HCEC 1CT (cell line): Measurements from ENCODE around the gene RAB31.
A peak's percentile ranks its signal among the peaks of the same experiment; 100 is the strongest.

Source experiments
- DNase-seq: peaks from one replicate; pipeline ENCODE4 v3.0.0-alpha.2; 2017

The RAB31 gene

DNA sequence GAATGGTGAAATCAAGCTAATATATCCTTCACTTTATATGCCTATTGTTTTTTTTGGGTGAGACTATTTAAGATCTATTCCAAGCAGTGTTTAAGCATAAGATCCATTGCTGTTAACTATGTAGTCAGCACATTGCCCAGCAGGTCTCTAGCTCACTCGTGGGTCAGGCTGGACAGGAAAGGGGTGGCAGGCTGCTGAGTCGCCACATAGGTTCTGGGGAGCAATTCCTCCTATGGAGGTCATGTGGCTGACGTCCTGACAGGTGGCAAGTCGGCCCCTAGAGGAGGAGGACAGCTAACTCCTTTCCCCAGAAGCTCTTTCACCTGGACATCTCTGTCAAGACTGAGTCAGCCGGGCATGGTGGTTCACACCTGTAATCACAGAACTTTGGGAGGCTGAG, 13.9 kb upstream of the RAB31 start:
- no peak for DNase-seq

DNA sequence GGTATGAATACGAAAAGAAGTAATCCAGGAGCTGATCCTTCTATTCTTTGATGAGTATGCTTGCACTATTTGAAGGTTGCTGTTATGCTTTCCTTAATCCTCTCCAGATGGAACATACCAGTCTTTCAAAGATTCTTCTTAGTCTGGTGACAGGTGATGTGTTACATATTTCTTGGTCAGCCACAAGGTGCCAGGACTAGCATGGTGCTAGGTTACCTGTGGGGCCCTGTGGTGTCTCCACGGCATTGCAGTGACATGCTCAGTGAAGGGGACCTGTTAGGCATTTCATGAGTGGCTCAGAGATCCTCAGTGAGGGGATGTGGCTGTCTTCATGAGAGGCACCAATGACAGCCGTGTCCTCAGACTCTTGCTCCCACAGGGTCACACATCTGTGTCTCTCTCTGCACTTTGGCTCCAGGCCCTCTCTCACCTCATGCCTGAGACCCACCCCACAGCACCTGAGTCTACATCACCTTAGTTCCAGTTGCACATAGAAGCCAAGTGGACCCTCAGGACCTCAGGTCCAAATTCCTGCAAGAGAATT, 13.1 kb upstream of the RAB31 start:
- DNase-seq, result no peak

DNA sequence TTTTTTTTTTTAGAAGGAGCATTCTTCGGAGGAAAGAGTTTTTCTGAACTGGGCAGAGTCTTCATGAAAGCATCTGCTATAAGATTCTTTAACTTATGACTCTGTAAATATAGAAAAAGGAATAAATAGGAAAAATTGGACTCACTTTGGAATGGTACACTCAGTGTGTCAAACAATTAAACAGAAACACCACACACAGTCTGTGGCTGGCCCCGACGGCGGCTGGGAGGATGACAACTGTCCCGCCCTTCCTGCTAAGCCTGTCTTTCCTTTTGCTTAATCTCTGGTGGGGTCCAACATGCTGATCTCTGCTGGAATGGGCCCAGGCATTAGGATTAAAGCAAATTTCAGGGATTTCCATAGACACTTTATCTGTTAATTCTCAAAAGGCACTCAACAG, 12.5 kb upstream of the RAB31 start:
- DNase-seq, result no peak

DNA sequence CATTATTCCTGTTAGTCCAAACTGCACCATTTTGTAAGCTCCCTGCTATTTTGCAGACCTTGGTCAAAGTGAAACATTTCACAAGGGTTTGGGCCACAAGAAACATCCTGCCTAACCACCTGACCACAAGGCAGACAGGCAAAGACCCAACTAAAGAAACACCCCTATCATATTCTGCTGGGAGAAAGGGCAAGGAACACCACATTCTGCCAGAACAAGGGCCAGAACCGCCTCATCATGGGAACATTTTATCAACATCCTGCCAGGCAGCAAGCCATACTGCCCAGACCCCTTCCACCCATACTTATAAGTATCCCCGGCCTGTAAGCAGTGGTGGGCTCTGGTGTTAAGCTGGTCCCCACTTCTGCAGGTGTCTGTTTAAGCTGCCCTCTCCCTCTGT, 12.0 kb upstream of the RAB31 start:
- no peak for DNase-seq

DNA sequence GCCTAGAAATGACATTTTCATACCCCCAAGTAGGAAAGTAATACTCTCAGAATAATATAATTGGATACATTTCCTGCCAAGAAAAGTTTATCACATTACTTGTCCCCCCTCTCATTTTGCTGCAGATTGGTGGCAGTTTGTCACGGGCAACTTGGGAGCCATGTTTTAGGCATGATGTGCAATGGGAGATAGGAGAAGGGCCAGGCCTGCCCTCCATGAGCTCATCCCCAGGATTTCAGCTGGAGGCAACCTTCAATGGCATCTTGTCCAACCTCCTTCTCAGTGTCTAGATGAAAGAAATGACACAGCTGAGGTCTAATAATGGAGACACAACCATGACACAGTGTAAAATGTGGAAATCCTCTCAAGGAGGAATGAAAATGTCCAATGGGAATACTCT, 11.4 kb upstream of the RAB31 start:
- DNase-seq, result no peak

DNA sequence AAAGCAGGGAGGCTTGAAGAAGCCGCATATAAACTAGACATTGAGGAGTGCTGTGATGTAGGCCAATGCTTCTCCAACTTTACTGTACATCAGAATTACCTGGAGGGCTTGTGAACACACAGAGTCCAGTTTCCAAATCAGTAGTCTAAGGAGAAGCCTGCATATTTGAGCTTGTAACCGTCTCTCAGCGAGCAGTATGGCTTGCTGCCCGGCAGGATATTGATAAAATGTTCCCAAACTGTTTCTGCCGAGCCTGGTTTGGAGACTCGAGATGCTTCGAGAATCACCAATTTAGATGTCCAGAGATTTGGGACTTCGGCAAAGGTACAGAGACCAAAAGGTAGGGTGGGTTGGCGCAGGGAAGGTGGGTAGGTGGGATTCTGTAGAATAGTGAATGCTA, 11.0 kb upstream of the RAB31 start:
- no peak for DNase-seq

DNA sequence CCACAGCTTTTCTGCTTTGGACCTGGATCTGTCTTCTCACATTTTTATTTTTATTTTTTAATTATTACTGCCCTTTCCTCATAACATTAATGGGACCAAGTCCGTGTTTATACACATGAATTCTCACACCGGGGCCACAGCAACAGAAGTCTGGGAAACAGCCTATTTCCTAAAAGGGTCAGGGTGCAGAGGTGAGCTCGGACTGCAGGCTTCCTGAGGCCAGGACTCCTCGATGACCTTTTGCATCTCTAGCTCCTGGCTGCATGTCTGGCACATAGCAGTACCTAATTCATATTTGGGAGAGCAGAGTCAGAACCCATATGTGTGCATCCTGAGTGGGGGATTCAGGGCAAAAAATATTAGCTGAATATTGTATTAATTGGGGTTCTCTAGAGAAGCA, 9.6 kb upstream of the RAB31 start:
- DNase-seq, result no peak

DNA sequence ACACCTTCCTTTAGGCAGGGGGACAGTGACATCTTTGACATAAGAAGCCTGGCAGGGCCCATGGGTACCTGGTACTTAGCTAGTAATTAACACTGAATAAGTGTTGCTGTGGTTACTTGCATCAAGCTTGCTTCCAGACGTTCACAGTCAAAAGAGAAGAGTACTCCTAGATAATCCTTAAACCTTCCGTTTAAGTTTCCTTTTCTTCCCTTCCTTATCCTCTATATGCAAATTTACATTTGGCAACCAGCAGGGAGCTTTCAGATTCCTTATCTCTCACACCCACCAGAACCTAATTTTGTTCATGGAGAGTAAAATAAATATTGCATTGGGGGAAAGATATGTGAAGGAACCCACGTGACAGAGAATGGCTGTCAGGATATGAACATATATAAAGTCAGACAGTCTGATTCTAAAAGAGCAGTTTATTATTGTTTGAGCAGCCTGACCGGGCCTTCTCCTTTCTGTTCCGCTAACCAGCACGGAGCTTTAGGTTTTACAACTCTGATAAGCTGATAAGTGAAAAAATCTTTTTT, 7.8 kb upstream of the RAB31 start:
- DNase-seq, result no peak

DNA sequence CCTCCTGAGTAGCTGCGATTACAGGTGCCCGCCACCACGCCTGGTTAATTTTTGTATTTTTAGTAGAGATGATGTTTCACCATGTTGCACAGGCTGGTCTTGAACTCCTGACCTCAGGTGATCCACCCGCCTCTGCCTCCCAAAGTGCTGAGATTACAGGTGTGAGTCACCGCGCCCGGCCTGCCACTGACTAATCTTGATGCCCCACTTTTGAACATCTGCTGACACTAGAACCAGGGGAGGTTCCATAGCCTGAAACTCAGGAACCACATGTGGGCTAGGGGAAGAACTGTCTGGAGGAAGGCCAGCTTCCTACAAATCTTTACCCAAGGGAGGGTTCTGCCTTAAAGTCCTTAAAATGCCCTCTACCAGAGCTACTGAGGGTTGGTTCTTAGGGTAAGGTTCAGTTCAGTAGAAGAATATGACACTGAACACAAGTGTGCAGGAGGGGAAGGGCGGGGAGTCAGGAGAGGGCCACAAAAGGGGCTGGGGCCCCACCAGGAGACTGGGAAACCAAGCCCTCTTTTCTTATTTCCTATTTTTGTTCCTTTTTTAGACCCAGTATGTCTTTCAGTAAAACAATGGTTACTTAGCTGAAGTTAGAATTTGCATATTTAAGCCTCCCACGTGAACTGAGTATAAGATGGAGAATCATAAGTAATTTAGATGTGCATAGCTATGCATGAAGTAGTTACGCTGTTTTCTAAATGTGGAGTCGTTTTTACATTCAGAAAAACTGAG, 6.3 kb upstream of the RAB31 start:
- no peak for DNase-seq

DNA sequence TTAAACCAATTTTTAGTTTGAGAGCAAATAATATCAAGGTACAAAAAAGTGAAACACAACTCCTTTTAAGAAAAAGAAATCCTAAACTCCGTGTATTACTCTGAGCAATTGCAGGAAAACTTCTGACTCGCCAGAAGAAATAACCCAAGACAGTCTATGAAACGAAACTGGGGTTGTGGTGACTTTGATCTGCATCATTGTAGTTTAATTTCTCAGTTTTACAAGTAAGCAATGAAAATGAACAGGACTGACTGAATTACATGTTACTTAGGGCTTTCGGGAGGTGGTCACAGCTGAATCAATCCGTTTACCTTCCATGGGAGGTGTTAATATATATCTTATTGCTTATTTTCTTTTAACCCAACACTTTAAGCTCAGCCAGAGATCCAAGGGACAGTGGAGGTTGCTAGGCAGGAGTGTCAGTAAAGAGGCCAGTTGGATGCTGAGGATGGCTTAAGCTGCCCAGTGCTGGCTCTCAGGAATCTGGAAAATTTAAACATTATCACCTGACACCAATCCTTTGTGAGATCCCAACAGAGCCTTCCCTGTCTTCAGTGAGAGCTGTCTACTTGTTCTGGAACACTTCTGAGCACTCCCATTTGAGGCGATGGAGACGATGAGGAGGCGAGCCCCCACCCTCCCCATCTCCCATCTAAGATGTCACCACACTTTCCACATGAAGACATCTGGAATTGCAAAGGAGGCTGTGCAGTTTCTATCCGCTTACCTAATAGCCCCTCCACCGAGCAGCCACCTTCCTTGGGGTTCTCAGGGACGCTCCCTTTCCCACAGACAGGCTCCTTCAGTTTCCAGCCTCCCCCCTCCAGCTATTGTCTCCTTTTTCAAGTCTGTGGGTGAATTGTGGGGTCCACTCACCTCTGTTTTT, 3.6 kb upstream of the RAB31 start:
- DNase-seq, result no peak

DNA sequence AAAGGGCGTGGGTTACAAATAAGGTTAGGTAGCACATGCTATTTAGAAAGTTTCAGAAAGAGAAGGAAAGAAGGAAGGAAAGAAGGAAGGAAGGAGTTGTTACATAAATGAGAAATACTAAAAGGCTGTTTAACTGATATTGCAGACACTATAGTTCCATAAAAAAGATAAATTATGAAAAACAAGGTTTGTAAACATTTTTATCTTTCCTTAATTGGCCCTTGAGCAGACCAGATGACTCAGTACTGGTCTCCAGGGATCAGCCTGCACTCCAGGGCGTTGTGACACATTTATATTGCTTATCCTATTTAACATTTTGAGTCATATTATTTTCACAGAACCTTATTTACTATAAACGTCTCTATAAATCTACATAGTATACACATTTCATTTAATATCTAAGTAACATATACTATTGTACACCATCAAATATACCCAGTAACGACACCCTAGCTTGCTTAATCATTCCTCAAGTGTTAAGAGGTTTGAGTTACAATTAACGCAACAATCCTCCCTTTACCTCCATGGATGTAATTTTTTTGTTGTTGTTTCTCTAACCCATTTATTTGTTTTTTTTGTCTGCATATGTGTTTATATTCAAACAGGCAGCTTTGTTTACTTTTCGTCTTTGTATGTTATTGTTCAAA, 2.8 kb upstream of the RAB31 start:
- peak; percentile 66 for DNase-seq

DNA sequence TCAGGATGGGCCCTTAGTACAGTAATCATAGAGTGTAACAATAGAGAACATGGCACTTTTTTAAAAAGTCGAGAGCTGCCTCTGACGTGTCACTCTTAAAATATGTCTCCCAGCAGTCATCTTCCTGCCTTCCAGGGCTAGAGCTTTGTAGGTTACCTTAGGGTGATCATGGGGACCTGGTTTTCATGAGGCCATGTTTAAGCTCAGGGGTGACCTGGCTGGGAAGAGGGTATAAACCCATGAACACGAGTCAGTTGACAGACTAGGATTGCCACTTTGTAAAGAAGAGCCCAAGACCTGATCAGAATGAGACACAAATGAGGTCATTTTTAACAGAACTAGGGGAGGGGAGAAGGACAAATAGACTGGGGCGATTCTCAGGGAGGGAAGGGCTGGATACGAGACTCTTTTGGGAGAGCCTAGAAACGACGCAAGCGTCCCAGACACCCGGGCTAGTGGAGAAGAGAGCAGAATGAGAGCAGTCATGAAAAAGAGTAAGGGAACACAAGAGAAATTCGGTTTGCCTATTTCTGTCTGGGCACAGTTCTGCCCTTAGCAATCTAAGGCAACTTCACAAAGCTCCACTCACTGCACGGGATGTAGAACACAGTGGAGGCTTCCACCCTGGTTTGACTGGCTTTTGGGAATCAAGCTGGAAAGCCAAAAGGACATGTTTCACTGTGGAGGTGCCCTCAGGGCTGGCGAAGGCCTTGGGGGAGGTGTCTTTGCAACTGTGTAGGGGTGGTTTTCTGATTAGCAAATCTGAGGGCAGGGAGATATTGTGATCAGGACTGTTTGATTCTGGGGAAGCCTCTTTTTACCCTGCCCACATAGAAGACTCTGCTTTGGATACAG, 1.8 kb upstream of the RAB31 start:
- DNase-seq, result peak; percentile 27

DNA sequence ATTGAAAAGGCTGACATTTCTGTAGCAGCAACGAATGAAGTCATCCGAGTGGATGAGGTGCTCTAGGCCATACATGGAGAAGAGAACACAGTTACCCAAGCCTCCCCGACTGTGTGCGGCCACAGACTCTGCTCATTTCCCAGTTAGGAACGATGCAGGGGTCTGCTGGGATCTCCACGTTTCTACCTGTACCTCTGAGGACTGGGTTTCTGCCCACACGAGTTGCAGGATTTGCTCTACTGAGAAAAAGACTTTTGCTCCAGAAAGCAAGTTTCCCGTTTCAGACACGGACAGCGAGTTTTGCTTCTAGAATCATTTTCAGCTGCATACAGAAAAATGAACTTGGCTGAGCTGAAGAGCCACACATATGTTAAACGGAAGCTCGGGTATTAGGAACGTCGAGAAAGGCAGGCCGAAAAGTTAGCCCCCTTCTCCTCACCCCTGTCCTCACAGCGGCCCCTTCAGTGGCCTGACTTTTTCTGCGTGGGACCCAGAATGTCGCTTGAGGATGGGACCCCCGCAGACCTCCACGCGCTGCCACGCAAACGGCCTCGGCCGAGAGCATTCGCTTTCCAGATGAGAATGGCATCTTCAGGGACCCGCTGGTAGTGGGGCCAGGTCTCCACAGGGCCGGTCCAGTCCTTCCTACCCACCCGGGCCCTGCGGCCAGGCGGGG, 582 bp upstream of the RAB31 start:
- DNase-seq, result no peak

DNA sequence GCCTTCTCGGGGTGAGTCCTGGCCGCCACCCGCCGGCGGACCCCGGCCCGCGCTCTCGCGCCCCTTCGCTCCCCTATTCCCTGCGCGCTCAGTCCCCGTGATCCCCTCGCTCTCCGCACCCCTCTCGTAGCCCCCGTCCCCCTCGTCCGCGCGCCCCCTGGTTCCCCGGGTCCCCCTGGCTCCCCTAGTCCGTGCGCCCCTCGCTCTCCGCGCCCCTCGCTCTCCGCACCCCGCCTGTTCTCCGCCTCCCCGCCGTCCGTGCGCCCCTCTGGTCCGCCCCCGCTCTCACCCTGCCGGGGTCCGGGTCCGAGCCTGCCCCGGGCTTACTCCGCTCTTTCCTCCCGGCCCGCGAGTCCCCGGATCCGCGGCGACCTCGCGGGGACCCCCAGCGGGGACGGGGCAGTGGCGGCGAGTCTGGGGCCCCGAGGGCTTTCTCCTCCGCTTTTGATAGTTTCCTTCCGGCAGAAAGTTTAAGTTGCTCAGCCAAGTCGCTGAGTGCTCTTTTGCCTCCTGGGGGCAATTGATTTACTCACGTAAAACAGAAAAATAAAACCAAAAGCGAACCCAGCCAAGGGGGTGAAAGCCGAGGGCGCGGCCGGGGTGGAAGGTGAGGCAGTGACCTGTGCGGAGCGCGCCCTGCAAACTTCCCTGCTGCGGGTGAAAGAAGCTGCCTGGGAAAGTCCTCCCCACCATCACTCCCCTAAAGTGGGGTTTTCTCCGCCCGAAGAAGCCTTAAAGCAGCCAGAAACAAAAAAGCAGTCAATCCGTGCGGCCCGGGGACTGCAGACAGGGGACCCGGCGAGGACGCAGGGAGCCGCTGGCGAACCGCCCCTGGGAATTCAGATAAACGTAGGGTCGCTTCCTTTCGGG, 568 bp downstream of the RAB31 start:
- DNase-seq, result no peak

DNA sequence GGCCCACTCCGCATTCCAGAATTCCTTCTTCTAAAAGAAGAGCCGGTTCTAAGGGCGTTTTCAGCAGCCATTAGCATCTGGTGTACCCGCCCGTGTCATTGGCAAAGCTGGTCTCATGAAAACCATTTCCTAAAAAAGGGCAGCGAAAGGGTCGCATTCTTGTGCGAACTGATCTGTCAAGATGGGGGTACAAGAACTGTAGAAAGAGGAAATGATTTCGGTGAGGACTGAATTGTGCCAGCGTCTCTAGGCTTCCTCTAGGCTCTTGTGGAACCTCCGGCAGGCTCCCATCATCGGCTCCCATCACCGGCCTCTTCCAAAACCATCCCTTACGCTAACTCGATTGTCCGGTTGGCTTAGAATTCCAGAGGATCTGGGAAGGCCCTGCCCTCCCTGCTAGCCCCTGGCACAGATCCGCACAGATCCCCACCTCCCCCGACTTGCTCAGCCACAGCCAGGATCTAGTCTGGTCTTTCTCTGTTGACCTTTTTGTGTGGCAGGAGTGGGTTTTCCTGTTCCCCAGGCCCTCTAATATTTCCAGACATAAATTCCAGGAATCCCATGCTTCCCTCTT, 1.3 kb downstream of the RAB31 start:
- DNase-seq, result no peak

DNA sequence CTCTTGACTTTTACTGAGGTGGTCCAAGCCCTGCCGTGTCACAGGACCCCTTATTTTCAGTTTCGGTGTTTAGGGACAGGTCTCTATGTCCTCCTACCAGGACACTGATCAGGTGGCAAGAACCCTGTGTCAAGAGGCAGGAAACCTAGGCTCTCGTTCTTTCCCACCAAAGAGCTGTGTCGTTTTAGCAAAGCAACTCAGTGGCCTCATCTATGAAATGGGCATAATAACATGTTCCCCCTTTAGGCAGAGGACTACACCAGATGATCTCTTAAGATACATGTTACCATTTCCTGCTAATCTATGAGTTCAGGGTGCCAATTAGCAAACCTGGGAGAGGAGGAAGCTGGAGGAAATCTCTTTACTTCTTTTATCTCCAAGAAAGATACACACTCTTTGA, 1.9 kb downstream of the RAB31 start:
- DNase-seq, result no peak

DNA sequence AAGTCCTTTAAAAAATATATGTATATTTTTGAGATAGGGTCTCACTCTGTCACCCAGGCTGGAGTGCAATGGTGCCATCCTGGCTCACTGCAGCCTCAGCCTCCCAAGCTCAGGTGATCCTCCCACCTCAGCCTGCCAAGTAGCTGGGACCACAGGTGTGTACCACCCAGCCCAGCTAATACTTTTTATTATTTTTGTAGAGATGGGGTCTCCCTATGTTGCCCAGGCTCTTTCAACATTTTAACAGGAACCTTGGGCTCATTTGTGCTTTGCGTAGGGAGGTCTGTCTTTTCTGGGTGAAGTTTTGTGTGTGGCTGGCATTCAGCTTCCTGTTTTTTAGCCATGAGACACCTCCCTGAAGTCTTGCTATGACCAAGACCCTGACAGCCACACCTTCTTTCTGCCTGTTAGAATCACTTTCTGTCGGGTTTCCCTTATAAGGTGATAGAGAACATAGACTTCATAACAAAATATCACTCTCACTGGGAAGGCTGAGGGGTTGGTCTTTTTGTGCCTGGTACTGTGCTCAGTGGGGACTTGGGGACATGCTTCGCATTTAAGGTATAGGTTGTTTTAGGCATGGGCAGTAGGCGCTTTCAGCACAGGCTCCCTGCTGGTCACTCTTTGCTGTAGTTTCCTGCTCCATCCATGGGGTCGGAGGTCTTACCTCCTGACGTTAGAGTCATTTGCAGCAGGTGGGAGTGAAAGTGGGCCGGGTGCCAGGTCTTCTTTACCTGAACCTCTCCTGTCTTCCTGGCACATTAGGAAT, 3.4 kb downstream of the RAB31 start:
- DNase-seq, result no peak

DNA sequence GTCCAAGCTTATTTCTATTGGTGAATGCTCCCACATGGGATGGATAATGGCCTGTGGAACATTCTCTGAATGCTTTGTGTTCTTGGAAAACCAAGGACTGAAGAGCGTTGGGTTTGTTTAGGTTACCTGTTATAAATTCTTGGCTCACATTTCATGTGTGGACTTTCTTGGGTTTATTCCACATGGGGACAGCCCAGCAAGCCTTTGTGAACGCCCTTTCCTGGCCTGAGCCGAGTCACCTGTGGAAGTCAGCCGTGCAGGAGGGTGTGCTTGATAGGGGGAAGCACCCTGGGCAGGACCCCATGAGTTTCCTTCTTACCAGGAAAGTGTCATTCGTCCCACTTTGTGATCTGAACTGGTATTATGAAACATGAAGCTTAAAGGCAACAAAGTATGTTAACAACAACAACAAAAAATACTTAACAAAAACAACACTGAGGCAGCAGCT, 4.1 kb downstream of the RAB31 start:
- DNase-seq, result no peak

DNA sequence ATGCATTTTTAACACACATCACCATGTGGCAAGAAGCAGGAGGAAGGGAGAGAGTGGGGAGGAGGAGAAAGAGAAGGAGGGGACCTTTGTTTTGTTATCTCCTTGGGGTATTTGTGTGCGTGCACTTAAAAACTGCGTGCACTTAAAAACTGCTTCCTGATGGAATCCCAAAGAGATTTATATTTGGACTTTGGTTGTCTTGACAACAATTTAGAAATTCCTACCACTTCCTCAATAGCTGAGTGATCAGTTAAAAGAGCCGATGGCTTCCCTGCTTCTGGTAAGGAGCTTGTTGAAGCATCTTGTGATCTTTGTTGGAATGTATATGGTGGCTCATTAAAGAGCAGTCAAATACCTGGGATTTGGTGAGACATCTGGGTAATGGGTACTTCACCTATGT, 4.5 kb downstream of the RAB31 start:
- no peak for DNase-seq
